HL-60 (cell line): ENCODE results near the gene GFOD2.

Experiments used
- DNase-seq, 2 experiments: peaks; one replicate each; pipeline ENCODE4 v3.0.0-alpha.2; 2010 to 2020; ENCODE audit warnings: low read depth in 1 of 2, low spot score in 1 of 2
- H3K27ac ChIP-seq: fragments of 250-450 bp; sonication (Bioruptor Pico); replicated peaks from 2 replicates; pipeline ENCODE4 v1.5.1; 2020; ENCODE audit warnings: mild to moderate bottlenecking, moderate library complexity
- H3K27me3 ChIP-seq: fragments of 250-450 bp; sonication (Bioruptor Pico); 2 replicates; pipeline ENCODE4 v1.5.1; 2021; ENCODE audit warnings: mild to moderate bottlenecking, moderate library complexity; ENCODE audit not compliant: insufficient read depth, poor library complexity, severe bottlenecking
- H3K4me3 ChIP-seq: replicated peaks from 2 replicates; pipeline ENCODE4 v1.5.1; 2011; ENCODE audit warnings: mild to moderate bottlenecking, control low read depth, low read length; ENCODE audit not compliant: insufficient read depth
- CTCF ChIP-seq: IDR thresholded peaks from one replicate; pipeline ENCODE4 v1.5.1; 2011; ENCODE audit warnings: low read length, control low read depth, inconsistent platforms; ENCODE audit not compliant: insufficient read depth
- GABPA ChIP-seq: IDR thresholded peaks from 2 replicates; pipeline ENCODE4 v1.6.1; 2012; ENCODE audit warnings: low read depth
- POLR2AphosphoS5 ChIP-seq: IDR thresholded peaks from 2 replicates; pipeline ENCODE4 v1.6.1; 2012; ENCODE audit warnings: low read depth
- REST ChIP-seq: IDR thresholded peaks from 2 replicates; pipeline ENCODE4 v1.6.1; 2012; ENCODE audit warnings: low read depth; ENCODE audit not compliant: insufficient replicate concordance
- SPI1 ChIP-seq: IDR thresholded peaks from 2 replicates; pipeline ENCODE4 v1.6.1; 2012; ENCODE audit warnings: low read depth, mild to moderate bottlenecking, borderline replicate concordance

Gene GFOD2

GRCh38 chr16:67648088-67648763 lies 70.9 kb downstream of the GFOD2 start:
- TF ChIP-seq POLR2AphosphoS5: no peak
- TF ChIP-seq REST: no peak
- TF ChIP-seq GABPA: no peak
- no peak for TF ChIP-seq SPI1
- no peak for TF ChIP-seq CTCF
- Histone ChIP-seq H3K27ac (no peak overlapping the region), H3K27me3 (no peaks in the 10 kb centered on the region), H3K4me3 (no peak overlapping the region)
- DNase-seq: no peak

- TF ChIP-seq REST (no peak), CTCF (no peak), GABPA (no peak), SPI1 (no peak)
- no peak overlapping the region for H3K4me3 ChIP-seq
- no peak overlapping the region for H3K27ac ChIP-seq
- no peak for DNase-seq
- no peaks in the 10 kb centered on the region for H3K27me3 ChIP-seq
Measured at GRCh38 chr16:67647681-67648080, 71.4 kb downstream of the GFOD2 start.

- no peak overlapping the region for H3K4me3 ChIP-seq
- no peaks in the 10 kb centered on the region for H3K27me3 ChIP-seq
- DNase-seq: no peak
- no peak for TF ChIP-seq GABPA
- TF ChIP-seq SPI1: no peak
- TF ChIP-seq POLR2AphosphoS5: no peak
- TF ChIP-seq REST: no peak
- no peak for TF ChIP-seq CTCF
- H3K27ac ChIP-seq: no peak overlapping the region
Measured at GRCh38 chr16:67647111-67647651, 71.9 kb downstream of the GFOD2 start.
